Neural progenitor cell (in vitro differentiated cells): ENCODE data around the gene POLR1F.

Experiments
- CTCF ChIP-seq: fragments of 200-600 bp; sonication (generic); IDR thresholded peaks from 2 replicates; pipeline ENCODE4 v1.5.1; 2017; ENCODE audit warnings: antibody characterized with exemption, mild to moderate bottlenecking
- EZH2 ChIP-seq: fragments of 200-600 bp; sonication (generic); IDR thresholded peaks from 2 replicates; pipeline ENCODE4 v1.6.1; 2017; ENCODE audit warnings: antibody characterized with exemption, mild to moderate bottlenecking, moderate library complexity
- EZH2phosphoT487 ChIP-seq: fragments of 200-600 bp; sonication (generic); IDR thresholded peaks from 2 replicates; pipeline ENCODE4 v1.6.1; 2017; ENCODE audit warnings: antibody characterized with exemption

- no peak for TF ChIP-seq CTCF
- no peak for TF ChIP-seq EZH2phosphoT487
- no peak for TF ChIP-seq EZH2
Measured at GRCh38 chr7:19705663-19706062, 3.2 kb downstream of the POLR1F start.
